Stromal cell of bone marrow (primary cell): ENCODE measurements around the gene XPNPEP1.
"Not testable (repeated sequence)": the region's sequence is repeated elsewhere in the genome, so short reads cannot be mapped to it uniquely, and the experiment has no call there.

ENCODE experiments used
- DNase-seq: peaks from one replicate; pipeline ENCODE4 v3.0.0-alpha.2; 2012; ENCODE audit warnings: low read depth

XPNPEP1 gene

GRCh38 chr10:109924087-109924486, 776 bp upstream of the XPNPEP1 start:
- DNase-seq: no peak

- no peak for DNase-seq
Observed at GRCh38 chr10:109922358-109922975, 844 bp downstream of the XPNPEP1 start.

GRCh38 chr10:109920016-109920415, 3.3 kb downstream of the XPNPEP1 start:
- DNase-seq: no peak

- DNase-seq: no peak
Observed at GRCh38 chr10:109919220-109919619, 4.1 kb downstream of the XPNPEP1 start.

GRCh38 chr10:109918707-109919106, 4.6 kb downstream of the XPNPEP1 start:
- DNase-seq: not testable (repeated sequence)

GRCh38 chr10:109915566-109915965, 7.7 kb downstream of the XPNPEP1 start:
- DNase-seq: no peak

GRCh38 chr10:109914966-109915365, 8.3 kb downstream of the XPNPEP1 start:
- peak; percentile 62 for DNase-seq

GRCh38 chr10:109913306-109913892, 9.9 kb downstream of the XPNPEP1 start:
- no peak for DNase-seq

- no peak for DNase-seq
Observed at GRCh38 chr10:109912335-109913281, 10.7 kb downstream of the XPNPEP1 start.

GRCh38 chr10:109911903-109912302, 11.4 kb downstream of the XPNPEP1 start:
- no peak for DNase-seq

- no peak for DNase-seq
Observed at GRCh38 chr10:109906316-109906715, 17.0 kb downstream of the XPNPEP1 start.

GRCh38 chr10:109904397-109904796, 18.9 kb downstream of the XPNPEP1 start:
- no peak for DNase-seq

GRCh38 chr10:109902992-109903947, 20.0 kb downstream of the XPNPEP1 start:
- no peak for DNase-seq

- peak; percentile 88 for DNase-seq
Observed at GRCh38 chr10:109899356-109900331, 23.7 kb downstream of the XPNPEP1 start.

- peak; percentile 93 for DNase-seq
Observed at GRCh38 chr10:109898666-109899355, 24.5 kb downstream of the XPNPEP1 start.

- DNase-seq: no peak
Observed at GRCh38 chr10:109898007-109898406, 25.3 kb downstream of the XPNPEP1 start.

GRCh38 chr10:109895848-109896247, 27.5 kb downstream of the XPNPEP1 start:
- no peak for DNase-seq

- no peak for DNase-seq
Observed at GRCh38 chr10:109895095-109895818, 28.1 kb downstream of the XPNPEP1 start.

- DNase-seq: no peak
Observed at GRCh38 chr10:109894516-109894915, 28.8 kb downstream of the XPNPEP1 start.
